T-helper 2 cell treated with Interferon-gamma antibody and Interleukin-4, amounts not matched to agents 5 μg/mL and 100 μg/mL, for 36 hours (primary cell): Measurements from ENCODE around the gene CPTP.
A peak's percentile ranks its signal among the peaks of the same experiment; 100 is the strongest.

ENCODE experiments used
- DNase-seq: peaks from one replicate; pipeline ENCODE4 v3.0.0; 2021; ENCODE audit warnings: low spot score
- H3K27ac Mint-ChIP-seq: one replicate; pipeline ENCODE4 v1.8.0; 2021; ENCODE audit warnings: mild to moderate bottlenecking, mixed read lengths
- H3K27me3 Mint-ChIP-seq: one replicate; pipeline ENCODE4 v1.8.0; 2021; ENCODE audit warnings: low read depth, mixed read lengths
- H3K36me3 Mint-ChIP-seq: one replicate; pipeline ENCODE4 v1.8.0; 2021; ENCODE audit warnings: low read depth, mixed read lengths
- H3K4me1 Mint-ChIP-seq: one replicate; pipeline ENCODE4 v1.8.0; 2021; ENCODE audit warnings: low read depth, mixed read lengths
- H3K4me3 Mint-ChIP-seq: one replicate; pipeline ENCODE4 v1.8.0; 2022; ENCODE audit warnings: mild to moderate bottlenecking, moderate library complexity, mixed read lengths
- H3K9me3 Mint-ChIP-seq: one replicate; pipeline ENCODE4 v1.8.0; 2021; ENCODE audit warnings: mixed read lengths

Gene CPTP

DNA sequence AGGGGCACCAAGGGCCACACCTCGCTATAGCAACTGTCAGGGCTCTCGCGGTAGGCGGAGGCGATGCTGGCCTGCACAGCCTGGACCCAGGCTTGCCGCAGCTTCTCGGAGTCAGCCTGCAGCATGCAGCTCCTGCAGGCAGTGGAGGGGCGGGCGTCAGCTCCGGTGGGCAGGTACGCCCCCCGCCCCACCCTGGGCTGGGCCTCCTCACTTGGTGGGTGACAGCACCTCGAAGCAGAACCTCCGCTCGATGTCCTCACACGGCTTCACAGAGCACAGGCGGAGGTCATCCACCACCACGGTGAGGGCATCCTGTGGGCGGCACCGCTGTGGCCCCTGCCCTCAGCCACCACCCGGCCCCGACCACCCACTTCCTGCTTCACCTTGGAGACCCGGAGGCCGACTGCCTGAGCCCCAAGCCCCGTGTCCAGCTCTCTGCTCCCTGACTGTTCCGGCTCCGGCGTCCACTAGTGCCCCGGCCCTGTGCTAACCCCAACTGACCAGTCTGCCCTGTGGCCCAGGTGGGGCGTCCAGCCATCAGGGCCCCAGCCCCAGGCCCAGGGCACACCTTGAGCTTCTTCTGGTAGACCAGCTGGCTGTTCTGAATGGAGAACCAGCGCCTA, 26.7 kb upstream of the CPTP start:
- Mint-ChIP-seq H3K27ac (no peak overlapping the region), H3K4me1 (no peaks in the 10 kb centered on the region), H3K27me3 (no peaks in the 10 kb centered on the region), H3K9me3 (no peaks in the 10 kb centered on the region), H3K4me3 (no peak overlapping the region), H3K36me3 (peaks cover 2% of the 10 kb centered on the region)
- DNase-seq: no peak

DNA sequence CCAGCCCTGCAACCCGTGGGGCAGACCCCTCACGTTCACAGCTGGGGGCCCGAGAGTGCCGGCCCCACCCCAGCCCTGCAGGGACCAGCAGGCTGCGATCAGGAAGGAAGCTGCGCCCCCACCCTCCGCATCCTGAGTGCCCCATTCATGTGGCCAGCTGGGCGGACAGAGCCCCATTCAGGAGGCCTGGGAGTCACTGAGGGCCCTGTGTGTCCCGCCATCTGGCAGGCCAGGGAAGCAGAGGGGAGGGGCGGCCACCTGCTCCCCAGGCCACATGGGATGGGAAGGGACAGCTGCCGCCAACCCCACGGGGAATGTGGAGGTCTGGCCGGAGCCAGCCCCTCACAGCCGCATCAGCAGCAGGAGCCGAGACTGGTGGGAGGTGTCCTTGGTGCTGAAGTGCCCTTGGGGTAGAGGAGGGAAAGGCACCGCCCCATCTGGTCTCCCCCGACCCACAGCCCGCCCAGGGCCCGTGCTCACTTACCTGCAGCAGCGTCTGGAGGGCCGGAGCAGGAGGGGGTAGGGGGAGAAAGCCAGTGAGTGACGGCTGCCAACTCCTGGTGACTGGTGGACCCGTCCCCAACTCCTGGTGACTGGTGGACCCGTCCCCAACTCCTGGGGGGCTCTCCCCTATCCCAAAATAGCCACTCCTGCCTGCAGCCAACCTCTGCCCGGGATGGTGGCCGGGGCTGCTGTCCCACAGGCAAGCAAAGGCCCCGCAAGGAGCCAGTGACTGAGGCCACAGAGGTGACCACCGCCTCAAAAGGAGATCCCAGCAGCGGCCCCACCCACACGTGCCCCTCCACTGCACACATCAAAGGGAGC, 25.5 kb upstream of the CPTP start:
- H3K4me3 Mint-ChIP-seq: no peak overlapping the region
- H3K27ac Mint-ChIP-seq: no peak overlapping the region
- H3K36me3 Mint-ChIP-seq: peaks cover 2% of the 10 kb centered on the region
- no peak for DNase-seq
- H3K27me3 Mint-ChIP-seq: no peaks in the 10 kb centered on the region
- H3K4me1 Mint-ChIP-seq: no peaks in the 10 kb centered on the region
- H3K9me3 Mint-ChIP-seq: no peaks in the 10 kb centered on the region

DNA sequence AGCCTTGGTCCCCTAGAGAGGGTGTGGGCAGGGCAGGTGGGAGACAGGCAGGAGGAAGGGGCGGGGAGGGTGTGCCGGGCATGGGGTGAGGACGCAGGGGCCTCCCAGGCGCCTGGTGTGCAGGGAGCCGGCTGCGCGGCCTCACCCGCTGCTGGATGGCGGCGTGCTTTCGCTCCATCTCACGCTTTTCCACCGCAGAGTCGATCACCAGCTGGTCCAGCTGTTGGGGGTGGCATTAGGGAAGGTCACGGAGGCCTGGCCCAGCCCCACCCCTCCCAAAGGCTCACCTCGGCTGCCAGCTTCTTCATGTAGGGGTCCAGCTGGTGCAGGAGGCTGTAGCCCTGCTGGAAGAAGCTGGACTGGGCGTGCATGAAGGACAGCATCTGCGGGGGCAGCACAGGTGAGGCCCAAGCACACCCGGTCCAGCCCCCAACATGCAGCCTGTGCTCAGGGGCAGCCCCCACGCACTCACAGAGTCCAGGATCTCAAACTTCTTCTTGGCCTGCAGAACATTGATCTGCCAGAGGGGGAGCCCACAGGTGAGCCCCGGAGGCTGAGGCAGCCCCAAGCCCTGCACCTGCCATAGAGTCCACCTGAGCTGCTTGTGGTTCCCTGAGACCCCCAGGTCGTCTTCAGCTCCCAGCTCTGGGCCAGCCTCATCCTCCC, 24.8 kb upstream of the CPTP start:
- DNase-seq: no peak
- Mint-ChIP-seq H3K27me3 (no peaks in the 10 kb centered on the region), H3K9me3 (no peaks in the 10 kb centered on the region), H3K4me1 (no peaks in the 10 kb centered on the region), H3K4me3 (no peak overlapping the region), H3K27ac (no peak overlapping the region), H3K36me3 (peaks cover 2% of the 10 kb centered on the region)

DNA sequence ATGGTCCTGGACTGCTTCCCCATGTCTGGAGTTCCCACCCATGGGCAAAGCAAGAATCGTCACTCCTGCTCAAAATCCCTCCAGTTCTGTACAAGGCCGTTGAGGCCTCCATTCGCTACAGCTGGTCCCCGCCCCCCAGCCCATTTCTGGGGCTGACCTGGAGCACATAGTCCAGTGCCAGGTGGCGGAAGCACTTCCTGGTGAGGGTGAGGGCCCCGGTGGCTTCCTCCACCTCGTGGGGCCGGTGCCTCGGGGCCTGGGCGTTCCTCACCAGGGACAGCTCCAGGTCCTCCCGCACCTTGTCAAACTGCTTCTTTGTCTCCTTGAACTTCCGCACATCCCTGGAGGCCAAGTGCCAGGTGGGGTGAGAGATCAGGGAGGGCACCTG, 24.3 kb upstream of the CPTP start:
- peaks cover 2% of the 10 kb centered on the region for H3K36me3 Mint-ChIP-seq
- no peak overlapping the region for H3K27ac Mint-ChIP-seq

DNA sequence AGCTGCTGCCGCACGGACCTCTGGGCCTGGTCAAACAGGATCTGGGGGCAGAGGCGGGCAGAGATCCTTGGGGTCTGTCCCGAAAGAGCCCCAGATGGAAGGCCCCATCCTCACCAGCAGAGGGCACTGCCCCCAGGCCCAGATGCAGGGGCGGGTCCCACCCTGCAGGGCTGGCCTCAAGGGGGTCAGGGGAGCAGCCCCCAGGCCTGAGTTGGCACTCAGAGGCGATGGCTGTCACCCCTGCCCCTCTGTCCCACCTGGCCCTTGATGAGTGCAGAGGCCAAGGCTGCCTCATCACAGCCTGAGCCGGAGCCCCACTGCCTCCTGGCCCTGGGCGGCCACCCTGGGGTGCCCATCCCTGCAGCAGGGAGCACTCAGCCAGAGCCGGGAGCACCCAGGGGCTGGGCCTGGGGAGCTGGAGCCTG, 22.6 kb upstream of the CPTP start:
- Mint-ChIP-seq H3K27me3 (no peaks in the 10 kb centered on the region), H3K27ac (no peak overlapping the region), H3K4me3 (no peak overlapping the region), H3K4me1 (peaks cover 12% of the 10 kb centered on the region), H3K36me3 (no peaks in the 10 kb centered on the region), H3K9me3 (no peaks in the 10 kb centered on the region)
- no peak for DNase-seq

More for the DNA sequence above, 24.3 kb upstream of the CPTP start:
- H3K9me3 Mint-ChIP-seq: no peaks in the 10 kb centered on the region
- no peaks in the 10 kb centered on the region for H3K27me3 Mint-ChIP-seq
- no peaks in the 10 kb centered on the region for H3K4me1 Mint-ChIP-seq
- no peak overlapping the region for H3K4me3 Mint-ChIP-seq
- no peak for DNase-seq

DNA sequence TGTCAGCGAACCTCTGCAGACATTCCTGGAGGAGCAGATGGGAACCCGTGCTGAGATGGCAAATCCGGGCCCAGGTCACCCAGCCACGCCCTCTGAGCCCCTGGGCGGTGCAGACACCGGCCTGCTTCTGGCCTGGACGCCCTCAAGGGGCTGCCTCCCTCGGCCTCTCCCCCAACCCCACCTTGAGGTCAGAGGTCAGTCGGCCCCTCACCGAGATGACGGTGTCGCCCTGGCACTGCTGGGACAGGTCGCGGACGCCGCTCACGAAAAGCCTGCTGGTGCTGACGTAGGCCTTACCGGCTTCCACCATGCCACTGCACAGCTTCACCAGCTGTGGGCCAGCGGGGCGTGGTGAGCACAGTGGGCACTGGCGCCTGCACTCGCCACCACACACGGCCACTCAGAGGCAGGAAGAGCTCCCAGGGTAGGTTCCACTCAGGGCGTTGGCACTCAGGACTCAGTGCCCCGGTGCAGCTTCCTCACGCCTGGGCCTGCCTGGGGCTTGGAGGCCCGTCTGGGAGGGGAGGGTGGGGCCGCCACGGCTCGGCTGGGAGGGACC, 21.6 kb upstream of the CPTP start:
- Mint-ChIP-seq H3K4me3 (no peak overlapping the region), H3K9me3 (no peaks in the 10 kb centered on the region), H3K4me1 (peaks cover 13% of the 10 kb centered on the region), H3K36me3 (no peaks in the 10 kb centered on the region), H3K27ac (no peak overlapping the region), H3K27me3 (no peaks in the 10 kb centered on the region)
- DNase-seq: no peak

DNA sequence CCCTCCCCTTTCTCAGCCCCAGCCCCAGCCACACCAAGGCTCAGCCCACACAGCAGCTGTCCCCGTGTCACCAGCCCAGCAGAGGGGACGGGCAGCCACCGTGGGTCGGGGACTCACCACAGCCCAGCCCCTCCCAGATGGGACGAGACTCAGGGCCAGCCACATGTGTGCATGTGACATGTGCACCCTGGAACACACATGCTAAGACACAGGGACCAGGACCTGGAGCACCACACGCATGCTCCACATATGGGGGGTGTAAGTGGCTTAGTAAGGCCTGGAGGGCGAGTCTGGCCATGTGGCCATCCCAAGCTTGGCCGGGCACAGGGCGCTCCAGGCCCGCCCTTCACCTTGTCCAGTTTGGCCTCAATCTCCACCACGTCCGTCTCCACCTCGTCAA, 20.9 kb upstream of the CPTP start:
- no peaks in the 10 kb centered on the region for H3K9me3 Mint-ChIP-seq
- H3K4me3 Mint-ChIP-seq: no peak overlapping the region
- no peak overlapping the region for H3K27ac Mint-ChIP-seq
- no peaks in the 10 kb centered on the region for H3K36me3 Mint-ChIP-seq
- DNase-seq: no peak
- peaks cover 13% of the 10 kb centered on the region for H3K4me1 Mint-ChIP-seq
- H3K27me3 Mint-ChIP-seq: no peaks in the 10 kb centered on the region

DNA sequence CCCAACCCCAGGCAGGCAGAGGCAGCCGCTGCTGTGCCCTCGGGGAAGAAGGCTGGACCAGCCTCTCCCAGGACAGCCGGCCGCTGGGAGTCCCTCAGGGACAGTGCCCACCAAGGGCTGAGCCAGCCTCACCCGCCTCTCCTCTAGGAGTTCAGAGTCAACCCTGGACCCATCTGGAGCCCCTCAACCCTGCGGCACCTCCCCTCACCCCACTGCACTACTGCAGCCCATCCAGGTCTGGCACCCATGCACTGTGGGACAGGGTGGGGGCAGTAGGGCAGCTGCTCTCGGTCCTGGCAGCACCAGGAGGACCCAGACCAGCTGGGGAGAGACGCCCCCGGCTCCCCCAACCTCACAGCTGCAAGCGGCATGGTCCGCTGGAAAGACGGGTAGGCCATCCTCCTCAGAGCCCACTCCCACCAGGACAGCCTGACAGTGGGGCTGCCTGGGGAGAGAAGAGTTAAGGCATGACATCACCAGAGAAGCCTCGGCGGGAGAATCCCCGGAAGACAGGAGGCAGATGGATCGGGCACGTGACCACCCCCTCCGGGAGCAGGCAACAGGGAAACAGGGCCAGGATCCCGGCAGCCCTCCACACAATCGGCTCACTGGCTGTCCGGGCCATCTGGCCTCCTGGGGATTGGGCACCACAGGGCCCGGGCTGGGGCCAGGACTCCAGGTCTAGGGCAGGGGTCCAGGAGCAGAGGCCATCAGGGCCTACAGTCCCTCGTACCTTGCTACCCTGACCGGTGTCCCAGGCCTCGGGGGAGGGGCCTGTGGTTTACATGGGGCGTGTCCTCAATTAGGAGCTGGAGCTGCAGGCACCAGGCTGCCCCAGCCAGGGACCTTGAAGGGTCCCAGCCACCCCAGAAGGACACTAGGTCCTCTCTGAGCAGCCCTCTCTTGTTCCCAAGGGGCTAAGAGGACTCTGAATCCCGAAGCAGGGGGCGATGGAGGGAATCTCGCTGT, 20.0 kb upstream of the CPTP start:
- Mint-ChIP-seq H3K9me3 (no peaks in the 10 kb centered on the region), H3K4me3 (peak overlapping the region; percentile 89), H3K27ac (peak overlapping the region; percentile 80), H3K4me1 (peaks cover 13% of the 10 kb centered on the region), H3K27me3 (no peaks in the 10 kb centered on the region), H3K36me3 (peaks cover 1% of the 10 kb centered on the region)
- no peak for DNase-seq

DNA sequence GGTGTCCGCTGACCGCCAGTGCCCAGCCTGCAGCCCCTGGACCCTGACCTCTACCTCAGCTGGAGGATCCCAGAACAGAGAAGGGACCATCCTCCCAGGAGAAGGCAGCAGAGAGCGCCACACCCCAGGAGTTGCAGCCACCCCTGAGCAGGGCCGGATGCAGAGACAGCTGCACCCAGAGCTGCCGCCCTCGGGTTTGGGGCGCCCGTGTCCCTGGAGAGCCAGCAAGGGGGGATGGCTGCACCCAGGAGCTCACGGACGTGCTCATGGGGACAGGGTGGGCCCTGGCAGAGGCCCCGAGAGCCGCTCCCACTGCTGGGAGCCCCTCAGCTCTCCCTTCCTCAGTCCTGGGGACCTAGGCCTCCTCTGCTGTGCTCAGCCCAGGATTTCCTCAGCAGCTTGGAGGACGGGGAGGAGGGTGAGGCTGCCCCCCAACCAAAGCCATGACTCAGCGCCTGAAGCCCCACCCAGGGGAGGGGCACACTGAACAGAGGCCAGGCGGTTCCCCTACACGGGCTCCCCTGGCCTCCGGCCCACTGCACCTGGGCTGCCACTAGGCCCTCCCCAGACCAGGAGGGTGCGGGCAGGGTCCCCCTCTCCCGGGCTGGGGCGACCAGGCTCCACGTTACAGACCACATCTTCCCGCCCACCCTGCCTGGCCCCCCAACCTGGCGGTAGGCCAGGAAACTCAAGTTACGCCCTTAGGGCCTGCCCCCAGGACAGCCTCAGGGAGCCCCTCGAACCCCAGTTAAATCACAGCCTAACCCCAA, 19.1 kb upstream of the CPTP start:
- H3K36me3 Mint-ChIP-seq: peaks cover 1% of the 10 kb centered on the region
- no peaks in the 10 kb centered on the region for H3K27me3 Mint-ChIP-seq
- DNase-seq: peak; percentile 43
- H3K27ac Mint-ChIP-seq: peak overlapping the region; percentile 80
- peak overlapping the region; percentile 89 for H3K4me3 Mint-ChIP-seq
- H3K9me3 Mint-ChIP-seq: no peaks in the 10 kb centered on the region
- H3K4me1 Mint-ChIP-seq: peaks cover 13% of the 10 kb centered on the region

DNA sequence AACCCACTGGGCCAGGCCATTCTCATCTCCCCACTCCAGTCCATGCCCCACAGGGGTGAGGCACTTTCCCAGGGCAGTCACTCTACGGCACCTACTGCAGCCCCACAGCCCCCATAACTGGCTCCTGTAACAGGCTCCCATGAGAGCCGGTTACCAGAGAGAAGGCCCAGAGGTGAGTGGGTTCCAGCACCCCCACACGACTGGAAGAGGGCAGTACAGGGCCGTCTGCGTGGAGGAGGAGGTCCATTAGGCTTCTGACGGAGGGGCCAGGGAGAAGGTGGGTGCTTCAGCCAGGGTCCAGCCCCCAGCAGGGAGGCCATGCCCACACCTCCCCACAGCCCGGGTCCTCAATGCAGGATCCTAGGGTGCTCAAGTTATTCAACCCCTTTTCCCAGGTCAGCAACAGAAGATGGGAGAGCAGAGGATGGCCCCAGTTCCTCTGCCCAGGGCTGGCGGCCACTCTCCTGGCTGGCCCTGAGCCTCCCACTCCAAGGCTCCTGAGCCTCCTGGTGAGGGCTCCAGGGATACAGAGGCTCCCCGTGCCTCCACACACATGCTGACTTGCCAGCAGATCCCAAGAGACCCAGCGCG, 18.4 kb upstream of the CPTP start:
- H3K4me1 Mint-ChIP-seq: peaks cover 13% of the 10 kb centered on the region
- no peak for DNase-seq
- peak overlapping the region; percentile 80 for H3K27ac Mint-ChIP-seq
- H3K9me3 Mint-ChIP-seq: no peaks in the 10 kb centered on the region
- H3K4me3 Mint-ChIP-seq: peak overlapping the region; percentile 89
- no peaks in the 10 kb centered on the region for H3K27me3 Mint-ChIP-seq
- peaks cover 1% of the 10 kb centered on the region for H3K36me3 Mint-ChIP-seq

DNA sequence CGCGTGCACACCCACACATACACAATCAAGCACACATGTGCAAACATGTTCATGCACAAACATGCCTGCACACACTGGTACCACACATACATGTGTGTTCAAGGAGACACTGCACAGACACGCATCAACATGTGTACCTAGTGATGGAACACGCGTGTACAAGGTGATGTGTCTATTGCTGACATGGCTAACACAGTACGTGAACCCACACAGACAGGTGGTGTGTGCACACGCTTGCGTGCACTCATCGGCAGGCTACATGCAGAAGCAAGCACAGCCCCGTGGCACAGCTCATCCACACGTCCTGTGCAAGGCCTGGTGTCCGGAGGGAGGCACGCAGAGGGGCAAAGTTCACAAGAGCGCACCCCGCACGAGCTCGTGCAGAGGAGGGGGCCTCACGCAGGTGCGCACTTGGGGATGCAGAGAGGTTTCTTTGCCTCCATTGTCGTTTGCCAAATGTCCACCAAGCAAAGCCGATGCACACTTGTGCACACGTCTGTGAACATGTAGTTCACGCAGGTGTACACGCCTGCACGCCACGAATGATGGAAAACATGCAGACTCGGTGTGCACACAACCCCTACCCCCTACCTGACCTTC, 17.8 kb upstream of the CPTP start:
- Mint-ChIP-seq H3K9me3 (no peaks in the 10 kb centered on the region), H3K4me3 (peak overlapping the region; percentile 89), H3K36me3 (peaks cover 1% of the 10 kb centered on the region), H3K4me1 (peaks cover 13% of the 10 kb centered on the region), H3K27ac (peak overlapping the region; percentile 80), H3K27me3 (no peaks in the 10 kb centered on the region)
- DNase-seq: no peak

DNA sequence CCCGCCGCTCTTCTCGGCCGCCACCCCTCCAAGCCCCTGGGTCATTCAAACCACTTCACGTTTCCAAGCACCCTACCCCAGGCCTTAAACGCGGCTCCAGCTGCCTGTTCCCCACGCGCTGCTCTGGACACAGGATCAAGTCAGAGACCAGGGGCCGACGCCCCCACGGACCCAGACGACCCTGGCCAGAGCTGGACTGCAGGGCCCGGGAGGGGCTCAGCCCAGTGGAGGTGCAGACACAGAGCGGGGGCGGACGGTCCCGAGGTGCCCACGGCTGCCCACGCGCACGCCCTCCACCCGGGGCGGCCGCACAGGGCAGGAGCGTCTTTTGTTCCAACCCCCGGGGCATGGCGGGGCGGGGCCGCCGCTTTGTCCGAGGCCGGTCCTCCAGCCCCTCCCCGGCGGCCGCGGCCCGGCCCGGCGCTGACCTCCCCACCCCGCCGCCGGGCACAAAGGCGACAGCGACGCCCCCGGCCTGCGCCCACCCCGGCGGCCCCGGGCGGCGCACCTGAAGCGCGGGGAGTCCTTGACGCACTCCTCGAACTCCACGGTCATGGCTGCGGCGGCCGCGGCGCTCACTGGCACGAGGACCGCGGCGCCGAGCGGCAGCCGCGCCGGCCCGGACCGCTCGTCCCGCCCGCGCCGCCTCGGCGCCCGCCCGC, 17.2 kb upstream of the CPTP start:
- H3K4me3 Mint-ChIP-seq: peak overlapping the region; percentile 89
- no peaks in the 10 kb centered on the region for H3K27me3 Mint-ChIP-seq
- H3K36me3 Mint-ChIP-seq: peaks cover 1% of the 10 kb centered on the region
- H3K27ac Mint-ChIP-seq: peak overlapping the region; percentile 80
- H3K9me3 Mint-ChIP-seq: no peaks in the 10 kb centered on the region
- DNase-seq: peak; percentile 38
- peaks cover 13% of the 10 kb centered on the region for H3K4me1 Mint-ChIP-seq
